Adipose tissue (tissue), 3 donors: Measurements from ENCODE around the gene RCAN1. TPM values are rescaled to one million over a fixed set of nuclear protein-coding genes. Genes with fewer than 3 reads are reported as not detected.

Experiments
- H3K27ac ChIP-seq: one replicate; pipeline ENCODE4 v1.5.1; 2013; ENCODE audit warnings: low read depth, low read length
- WGBS, 3 donors: extraction: QIAGEN DNeasy Blood & Tissue Kit; methylation state at CpG; one replicate each; pipeline ENCODE4 v1.1.7; 2013; 5-methylcytosine and 5-hydroxymethylcytosine counted together
- polyA plus RNA-seq, 3 donors: library from polyadenylated mRNA; stranded (reverse); fragments of 200-250 nt; gene quantifications; one replicate each; pipeline ENCODE4 v1.2.3, GENCODE V29; 2013
- donor health status: healthy with polysubstance abuse.
- donor health status: Bipolar disorder and iron deficiency.
- donor health status: healthy.

The RCAN1 gene
- 10 to 100 TPM; 10.3 to 71.5 (median 59.2) TPM for polyA plus RNA-seq

DNA sequence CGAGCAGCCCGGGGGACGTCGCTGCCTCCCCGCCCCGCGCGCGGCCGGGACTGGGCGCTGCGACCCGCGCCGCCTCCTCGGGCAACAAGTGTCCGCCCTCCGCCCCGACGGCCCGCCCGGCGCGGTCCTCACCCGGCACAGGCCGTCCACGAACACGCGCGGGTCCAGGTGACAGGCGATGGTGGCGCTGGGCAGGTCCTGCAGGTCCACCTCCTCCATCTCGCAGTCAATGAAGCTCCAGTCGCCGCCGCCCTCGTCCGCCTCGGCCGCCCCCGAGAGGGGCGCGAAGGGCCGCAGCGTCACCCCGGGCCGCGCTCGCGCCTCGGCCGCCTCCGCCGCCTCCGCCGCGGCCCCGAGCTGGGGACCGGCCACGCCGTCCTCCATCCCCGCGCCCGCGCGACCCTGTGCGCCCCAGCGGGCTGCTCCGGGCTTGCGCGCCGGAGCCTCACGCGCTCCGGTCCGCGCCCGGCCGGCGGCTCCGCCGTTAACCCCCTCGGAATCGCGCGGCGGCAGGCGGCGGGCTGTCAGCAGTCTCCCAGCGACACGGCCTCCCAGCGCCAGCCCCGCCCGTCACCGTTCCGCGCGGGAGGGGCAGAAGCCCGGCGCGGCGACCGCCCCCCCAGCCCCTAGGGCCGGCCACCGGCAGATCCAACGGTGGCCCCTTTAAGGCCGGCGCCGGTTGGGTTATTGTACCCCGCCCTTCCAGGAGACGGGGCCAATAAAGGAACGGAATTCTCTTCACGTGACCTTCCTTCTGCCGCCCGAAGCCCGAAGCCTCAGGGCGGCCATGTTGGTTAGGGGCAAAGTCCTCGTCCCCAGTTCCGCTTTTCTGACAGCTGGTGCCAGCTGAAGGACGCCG is at the start of gene RCAN1:
Gene RCAN1 (minus strand): TSS at position 486 of the 859 bp plus-strand sequence. CDS start 102 bp downstream, at position 384.
- peak within 1 kb of the TSS; percentile 51 for H3K27ac ChIP-seq
- 0% methylated on average over 60 to 121 of the region's 121 CpGs for whole genome bisulfite sequencing, 3 donors

DNA sequence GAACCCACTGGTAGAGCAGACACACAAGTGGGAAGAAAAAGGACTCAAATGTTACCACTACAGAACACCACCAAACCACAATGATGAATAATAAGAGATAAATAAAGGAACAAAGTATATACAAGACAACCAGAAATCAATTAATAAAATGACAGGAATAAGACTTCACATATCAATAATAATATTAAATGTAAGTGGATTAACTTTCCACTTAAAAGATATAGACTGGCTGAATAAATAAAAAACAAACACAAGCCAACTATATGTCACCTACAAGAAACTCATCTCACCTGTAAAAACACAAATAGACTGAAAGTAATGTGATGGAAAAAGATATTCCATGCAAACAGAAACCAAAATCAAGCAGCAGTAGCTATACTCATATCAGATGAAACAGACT is 46.9 kb upstream of the RCAN1 start:
- no peak overlapping the region for H3K27ac ChIP-seq

DNA sequence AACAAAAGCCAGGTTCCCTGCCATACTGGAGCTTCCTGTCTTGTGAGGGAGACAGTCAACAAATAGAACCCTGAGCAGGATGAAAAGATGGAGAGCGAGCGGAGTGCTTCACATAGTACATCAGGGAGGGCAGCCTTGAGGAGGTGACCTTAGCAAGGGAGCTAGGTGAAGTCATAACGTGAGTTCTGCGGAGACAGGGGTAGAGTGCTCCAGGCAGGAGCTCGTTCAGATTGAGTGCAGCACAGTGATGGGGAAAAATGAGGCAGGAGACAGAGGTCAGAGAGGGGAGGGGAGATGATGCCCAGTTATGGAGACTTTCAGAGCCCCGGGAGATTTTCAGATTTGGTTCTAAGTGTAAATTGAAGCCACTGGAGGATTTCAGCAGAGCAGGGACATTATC is 38.6 kb upstream of the RCAN1 start:
- H3K27ac ChIP-seq: no peak overlapping the region
- WGBS, 3 donors: 82 to 86% (median 83%) methylated on average over 6 of the region's 6 CpGs

DNA sequence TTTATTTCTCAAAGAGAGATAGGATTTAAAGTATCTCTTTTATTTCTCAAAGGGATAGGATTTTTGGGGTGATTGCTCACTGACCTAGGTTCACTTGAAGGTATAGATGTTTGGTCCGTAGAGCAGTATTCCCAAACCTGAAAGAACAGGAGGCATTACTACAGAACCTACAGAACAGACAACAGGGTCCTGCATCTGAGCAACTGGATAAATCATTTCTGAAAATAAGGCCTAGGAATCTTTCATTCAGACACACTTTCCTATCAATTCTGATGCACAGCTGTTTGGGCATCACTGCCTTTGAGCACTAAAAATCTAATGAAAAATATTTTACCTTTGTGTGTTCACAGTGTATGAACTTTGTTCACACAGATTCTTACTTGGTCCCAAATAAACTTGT is 36.7 kb upstream of the RCAN1 start:
- no peak overlapping the region for H3K27ac ChIP-seq
- WGBS, 3 donors: 85 to 97% (median 96%) methylated on average over 1 of the region's 1 CpG

DNA sequence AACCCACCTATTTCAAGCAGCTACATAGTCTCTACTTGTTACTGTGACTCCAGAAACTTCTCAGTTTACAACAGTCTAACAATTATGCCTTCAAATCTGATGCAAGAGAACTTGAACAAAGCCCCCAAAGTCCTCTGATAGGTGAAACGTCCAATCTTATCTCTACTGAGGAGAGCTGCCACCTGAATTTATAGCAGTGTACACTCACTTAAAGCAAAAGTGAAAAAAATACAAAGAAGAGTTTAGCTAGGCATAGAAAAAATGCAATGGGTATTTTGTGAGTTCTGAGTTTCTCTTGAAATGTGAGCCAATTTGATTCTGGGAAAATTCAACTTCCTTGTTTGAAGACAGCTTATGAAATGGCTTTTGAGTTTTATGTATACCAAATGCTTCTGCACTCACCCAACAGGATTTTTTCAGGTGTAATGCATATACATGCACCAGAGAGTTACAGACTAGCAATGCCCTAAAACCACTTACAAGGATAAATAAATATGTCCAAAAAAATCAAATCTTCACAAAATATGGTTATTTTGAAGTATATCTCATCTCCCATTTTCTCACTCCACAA is 36.0 kb upstream of the RCAN1 start:
- WGBS, 3 donors: 6 to 37% (median 29%) methylated on average over 1 of the region's 1 CpG
- no peak overlapping the region for H3K27ac ChIP-seq

DNA sequence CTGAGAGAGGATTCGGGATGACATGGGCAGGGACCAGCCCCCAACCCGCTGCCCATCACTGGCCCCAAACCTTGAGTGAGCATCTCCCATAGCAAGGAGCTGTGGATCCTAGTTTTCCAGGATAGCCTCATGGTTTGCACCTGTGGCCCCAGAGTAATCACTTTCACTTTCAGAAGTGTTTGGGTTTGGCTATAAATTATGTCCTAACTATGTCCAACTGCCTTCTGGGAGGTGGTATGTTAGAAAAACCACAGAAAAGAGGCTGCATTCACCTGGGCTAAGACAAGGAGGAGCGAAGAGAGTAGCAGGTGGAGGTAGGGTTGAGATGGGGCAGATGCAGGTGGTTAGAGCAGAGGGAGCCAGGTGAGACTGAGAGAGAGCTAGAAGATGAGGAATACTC is 34.5 kb upstream of the RCAN1 start:
- WGBS, 3 donors: 86 to 92% (median 88%) methylated on average over 3 of the region's 3 CpGs

DNA sequence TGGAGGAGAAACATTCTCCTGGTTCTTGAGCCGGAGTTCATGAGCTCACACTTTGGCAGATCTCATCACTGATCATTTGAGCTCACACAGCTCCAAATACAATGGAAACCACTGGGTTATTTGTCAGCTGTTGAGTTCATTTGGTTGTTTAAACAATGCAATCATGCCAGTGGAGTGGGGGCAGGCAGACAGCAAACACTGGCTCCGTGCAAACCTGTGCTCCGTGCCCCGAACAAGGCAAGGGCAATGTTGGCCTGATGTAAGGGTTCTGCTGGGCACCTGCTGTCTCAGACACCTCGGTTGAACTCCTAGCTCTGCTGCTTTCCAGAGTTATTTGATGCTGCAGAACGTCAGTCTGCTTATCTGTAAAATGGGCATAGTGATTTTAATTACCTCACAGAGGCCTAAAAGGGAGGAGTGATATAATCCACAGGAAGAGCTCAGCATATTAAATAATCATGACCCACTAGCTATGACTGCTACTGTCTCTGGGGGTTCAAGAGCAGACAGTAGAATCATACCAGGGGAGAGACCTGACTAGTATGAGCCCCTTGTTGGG is 33.9 kb upstream of the RCAN1 start:
- H3K27ac ChIP-seq: no peak overlapping the region
- 51 to 76% (median 74%) methylated on average over 6 of the region's 6 CpGs for WGBS, 3 donors

More for the DNA sequence above, 34.5 kb upstream of the RCAN1 start:
- no peak overlapping the region for H3K27ac ChIP-seq

DNA sequence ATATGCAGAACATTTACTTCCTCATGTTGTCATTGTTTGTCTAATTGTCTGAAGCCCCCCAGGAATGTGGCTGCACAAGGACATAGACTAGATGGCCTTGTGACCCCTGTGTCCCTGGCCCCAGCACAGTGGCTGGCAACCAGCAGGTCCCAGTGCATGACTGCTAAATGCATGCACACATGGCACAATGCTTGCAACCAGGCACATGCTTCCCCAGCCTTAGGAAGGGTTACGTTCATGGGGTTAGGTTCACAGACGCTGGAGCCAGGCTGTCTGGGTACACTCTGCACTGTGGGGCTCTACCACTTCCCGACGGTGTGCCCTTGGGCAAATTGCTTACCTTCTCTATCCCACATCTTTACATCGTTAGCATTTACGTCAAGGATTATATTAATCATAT is 32.6 kb upstream of the RCAN1 start:
- H3K27ac ChIP-seq: no peak overlapping the region
- 45 to 54% (median 49%) methylated on average over 6 of the region's 6 CpGs for WGBS, 3 donors

DNA sequence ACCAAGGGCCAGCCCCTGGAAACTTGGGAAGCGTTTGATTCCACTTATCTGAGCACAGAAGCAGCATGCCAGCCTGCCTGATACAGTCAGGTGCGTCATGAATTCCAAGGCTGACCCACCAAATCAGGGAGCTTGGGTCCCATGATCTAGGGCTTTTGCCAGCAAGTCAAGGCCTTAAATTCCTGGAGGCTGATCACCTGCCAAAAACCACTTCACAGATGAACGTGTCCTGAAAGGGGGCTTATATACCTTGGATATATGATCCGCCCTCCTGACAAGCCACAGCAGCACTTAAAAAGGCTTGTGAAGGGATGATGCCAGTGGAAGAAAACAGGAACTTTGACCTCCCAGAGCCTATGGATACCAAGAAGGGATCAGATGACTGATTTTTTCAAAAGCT is 29.9 kb upstream of the RCAN1 start:
- 38 to 76% (median 67%) methylated on average over 4 of the region's 4 CpGs for WGBS, 3 donors
- H3K27ac ChIP-seq: no peak overlapping the region

DNA sequence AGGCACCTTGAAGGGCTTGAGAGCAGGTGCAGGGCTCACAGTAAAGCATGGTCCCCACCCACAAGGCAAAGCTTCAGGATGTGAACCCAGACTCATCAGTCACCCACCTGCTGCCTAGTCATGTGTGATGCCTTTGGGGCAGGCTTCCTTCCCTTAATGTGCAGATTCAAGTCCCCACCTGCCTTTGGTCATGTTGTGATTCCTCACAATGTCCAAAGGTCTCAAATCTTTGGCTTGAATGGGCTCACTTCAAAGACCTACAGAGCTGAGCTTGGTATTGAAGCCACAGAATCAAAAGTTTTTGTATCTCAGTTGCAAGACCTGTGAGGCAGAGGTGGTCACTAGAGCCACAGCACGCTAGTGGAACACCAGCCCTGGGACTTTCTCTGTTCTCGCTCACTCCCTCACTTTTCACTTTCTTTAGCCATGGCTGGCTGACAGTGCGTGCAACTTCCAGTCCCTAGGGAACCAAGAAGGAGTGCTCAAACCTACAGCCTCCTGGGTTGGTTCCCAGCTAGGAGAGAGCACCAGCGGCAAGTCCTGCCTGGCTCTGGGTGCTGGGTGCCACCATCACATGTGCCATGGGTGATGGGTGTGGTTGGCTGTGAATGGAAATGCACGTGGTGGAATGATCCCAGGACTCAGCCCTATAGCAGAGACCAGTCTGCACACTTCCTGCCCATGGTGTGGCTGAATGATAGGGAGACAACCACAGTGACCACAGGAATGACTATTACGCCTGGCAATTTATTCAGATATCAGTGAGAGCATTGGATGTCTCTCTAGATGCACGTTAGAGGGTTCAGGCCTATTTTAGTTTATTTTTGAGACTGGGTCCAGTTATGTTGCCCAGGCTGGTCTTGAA is 27.5 kb upstream of the RCAN1 start:
- 66 to 73% (median 72%) methylated on average over 7 of the region's 7 CpGs for WGBS, 3 donors
- no peak overlapping the region for H3K27ac ChIP-seq

DNA sequence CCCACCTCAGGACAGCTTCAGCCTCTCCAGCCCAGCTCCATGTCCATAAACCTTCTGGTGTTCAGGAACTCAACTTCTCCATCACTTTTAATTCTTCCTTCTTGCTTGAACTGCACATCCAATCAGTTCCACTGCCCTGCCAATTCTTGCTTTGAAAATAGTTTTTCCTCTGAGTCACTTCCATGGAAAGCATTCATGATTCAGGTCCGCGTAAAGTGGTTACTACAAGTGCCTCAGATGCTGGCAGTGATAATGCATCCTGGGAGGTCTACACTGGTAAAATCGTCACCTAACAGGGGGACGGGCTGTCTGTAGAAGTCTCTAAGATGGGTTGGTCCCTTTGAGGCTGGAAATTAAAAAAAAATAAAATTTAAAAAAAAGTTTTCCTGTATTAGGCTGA is 25.9 kb upstream of the RCAN1 start:
- no peak overlapping the region for H3K27ac ChIP-seq
- WGBS, 3 donors: 73 to 85% (median 74%) methylated on average over 4 of the region's 4 CpGs

DNA sequence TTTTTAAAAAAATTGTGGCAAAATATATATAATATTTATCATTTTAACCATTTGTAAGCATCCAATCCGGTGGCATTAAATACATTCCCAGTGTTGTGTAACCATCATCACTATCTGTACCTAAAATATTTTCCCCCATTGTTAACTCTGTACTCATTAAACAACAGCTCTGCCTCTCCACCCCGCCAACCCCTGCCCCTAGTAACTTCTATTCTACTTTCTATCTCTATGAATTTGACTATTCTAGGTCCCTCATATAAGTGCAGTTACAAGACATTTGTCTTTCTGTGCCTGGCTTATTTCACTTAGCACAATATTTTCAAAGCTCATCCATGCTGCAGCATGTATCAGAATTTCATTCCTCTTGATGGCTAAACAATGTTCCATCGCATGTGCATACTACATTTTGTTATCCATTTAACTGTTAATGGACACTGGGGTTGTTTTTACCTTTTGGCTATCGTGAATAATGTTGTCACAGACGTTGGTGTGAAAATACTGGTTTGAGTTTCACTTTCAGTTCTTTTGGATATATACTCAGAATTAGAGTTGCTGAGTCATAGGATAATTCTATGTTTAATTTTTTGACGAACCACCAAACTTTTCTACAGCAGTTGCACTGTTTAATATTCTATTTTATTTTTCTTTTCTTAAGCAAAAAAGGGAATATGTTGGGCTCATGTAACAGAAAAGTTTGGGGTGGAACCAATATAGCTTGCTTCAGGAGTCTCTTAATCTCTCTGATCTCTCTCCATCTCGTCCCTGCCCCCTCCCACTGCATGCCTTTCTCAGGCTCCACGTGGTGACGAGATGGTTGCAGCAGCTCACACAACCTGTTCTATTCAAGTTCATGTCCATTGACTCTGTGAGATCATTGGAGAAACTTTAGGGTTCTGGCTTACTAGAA is 25.2 kb upstream of the RCAN1 start:
- 37 to 55% (median 42%) methylated on average over 9 of the region's 9 CpGs for WGBS, 3 donors

DNA sequence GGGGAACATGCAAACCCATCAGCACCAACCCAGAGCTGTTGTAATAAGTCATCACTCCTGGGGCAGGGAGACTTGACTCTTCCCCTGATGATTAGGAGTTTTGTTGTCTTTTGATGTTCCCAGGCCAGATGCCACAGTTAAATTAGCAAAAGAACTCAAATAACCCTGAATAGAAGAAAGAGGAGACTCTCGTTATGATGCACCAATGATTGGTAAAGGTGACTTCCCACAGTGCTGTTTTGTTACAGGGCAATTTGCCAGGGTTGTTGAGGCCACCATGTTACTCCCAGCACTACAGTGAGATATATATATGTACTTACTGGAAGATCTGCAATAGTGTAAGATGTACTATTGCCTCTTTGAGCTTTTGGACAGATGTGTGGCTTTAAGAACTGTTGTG is 24.3 kb upstream of the RCAN1 start:
- no peak overlapping the region for H3K27ac ChIP-seq
- 79 to 92% (median 87%) methylated on average over 1 of the region's 1 CpG for WGBS, 3 donors

More for the DNA sequence above, 25.2 kb upstream of the RCAN1 start:
- no peak overlapping the region for H3K27ac ChIP-seq

DNA sequence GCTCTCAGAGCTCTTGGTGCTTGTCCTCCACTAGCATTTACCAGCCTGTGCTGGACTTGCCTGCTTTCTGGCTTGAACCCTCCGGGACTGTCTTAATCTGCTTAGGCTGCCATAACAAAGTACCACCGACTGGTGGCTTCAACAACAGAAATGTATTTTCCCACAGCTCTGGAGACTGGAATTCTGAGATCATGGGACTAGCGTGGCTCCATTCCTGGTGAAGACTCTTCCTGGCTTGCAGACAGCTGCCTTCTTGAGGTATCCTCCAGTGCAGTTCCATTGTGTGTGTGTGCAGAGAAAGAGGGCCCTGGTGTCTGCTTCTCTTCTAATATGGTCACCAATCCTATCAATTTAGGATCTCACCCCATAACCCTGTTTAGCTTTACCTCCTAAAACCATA is 22.0 kb upstream of the RCAN1 start:
- H3K27ac ChIP-seq: no peak overlapping the region
- WGBS, 3 donors: 70 to 88% (median 84%) methylated on average over 3 of the region's 3 CpGs

DNA sequence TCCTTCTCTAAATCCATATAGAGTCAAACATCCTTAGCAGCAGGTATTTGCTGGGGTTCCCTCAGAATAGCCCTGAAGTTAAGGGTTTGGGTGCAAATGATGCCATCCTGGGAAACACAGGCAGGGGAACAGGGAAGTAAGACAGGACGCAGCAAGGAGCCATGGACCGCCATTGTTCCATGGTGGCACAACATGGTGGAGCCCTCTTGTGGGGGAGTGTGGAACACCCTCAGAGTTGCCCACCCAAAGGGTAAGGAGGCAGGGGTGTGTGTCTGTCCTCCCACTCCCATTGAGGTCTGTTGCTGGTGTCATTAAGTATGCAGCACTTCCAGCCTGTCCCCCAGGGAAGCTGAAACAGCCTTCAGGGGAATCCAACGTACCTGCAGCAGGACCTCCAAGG is 20.4 kb upstream of the RCAN1 start:
- no peak overlapping the region for H3K27ac ChIP-seq
- WGBS, 3 donors: 62 to 74% (median 74%) methylated on average over 3 of the region's 3 CpGs

DNA sequence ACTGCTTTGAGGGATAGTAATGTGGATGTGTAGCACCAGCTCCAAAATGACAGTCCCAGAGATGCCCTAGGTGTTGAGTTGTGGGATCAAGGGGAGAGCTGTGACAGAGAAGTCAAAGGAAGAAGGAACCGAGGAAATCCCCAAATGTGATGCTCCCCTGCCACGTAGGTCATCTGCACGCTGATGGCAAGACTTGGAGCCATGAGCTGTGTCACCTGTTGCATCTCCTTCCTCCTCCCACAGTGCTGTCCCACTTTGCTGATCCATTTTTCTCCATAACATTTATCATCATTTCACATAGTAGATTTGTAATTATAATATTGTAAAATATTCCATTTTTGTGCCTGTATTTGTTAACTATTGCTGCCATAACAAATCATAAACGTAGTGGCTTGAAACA is 17.6 kb upstream of the RCAN1 start:
- WGBS, 3 donors: 70 to 76% (median 71%) methylated on average over 4 of the region's 4 CpGs
- H3K27ac ChIP-seq: no peak overlapping the region

DNA sequence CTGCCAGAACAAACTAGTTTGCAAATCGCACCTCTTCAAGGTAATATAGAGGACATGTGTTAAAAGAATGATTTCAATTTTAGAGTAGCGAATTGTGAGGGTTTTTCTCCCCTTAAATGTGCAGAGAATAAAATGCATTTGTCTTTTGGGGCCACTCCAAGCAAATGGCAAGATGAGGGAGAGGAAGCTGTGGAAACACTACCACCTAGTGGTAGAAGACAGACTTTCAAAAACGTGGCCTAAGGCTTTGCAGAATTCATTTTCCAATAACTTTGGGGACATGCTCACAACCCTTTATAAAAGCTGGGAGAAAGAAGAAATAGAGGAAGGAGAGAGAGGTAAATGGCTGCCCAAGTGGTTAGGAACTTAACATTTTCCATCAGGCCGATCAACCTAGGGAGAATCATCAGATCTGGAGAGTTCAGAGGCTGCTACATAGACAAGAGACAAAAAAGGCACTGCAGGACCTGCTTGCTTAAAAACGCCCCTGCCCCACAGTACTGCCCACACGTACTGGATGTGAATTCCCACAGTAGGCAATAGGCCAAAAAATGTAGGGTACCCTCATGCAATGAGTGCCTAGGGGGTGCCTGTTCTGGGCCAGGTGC is 15.7 kb upstream of the RCAN1 start:
- 8 to 15% (median 14%) methylated on average over 6 of the region's 6 CpGs for WGBS, 3 donors
- H3K27ac ChIP-seq: no peak overlapping the region
